K562 (cell line): ENCODE measurements around the gene NAALAD2. TPM values are rescaled to one million over a fixed set of nuclear protein-coding genes. Genes with fewer than 3 reads are reported as not detected.
"Not testable (repeated sequence)": the region's sequence is repeated elsewhere in the genome, so short reads cannot be mapped to it uniquely, and the experiment has no call there.

Experiments used
- ATAC-seq: fragments of 200-7000 bp; cut with Tn5 transposase; 3 replicates; pipeline ENCODE4 v1.9.1; 2020; ENCODE audit warnings: moderate library complexity
- BruUV-seq: library from RNA; stranded (reverse); fragments of 400-500 nt; replicated peaks from 2 replicates; lab custom pipeline; 2021; lab: Mats Ljungman, UMichigan
- CTCF ChIA-PET: fragments of 300-600 bp; formaldehyde crosslinking; extraction: SDS; loops from one replicate; lab custom pipeline; 2021; ENCODE audit warnings: low intra/inter-chr PET ratio; lab: Yijun Ruan, JAX
- POLR2A ChIA-PET: fragments of 300-600, 350-650 bp; sonication (Branson Sonifier 250); formaldehyde crosslinking; extraction: SDS; loops from one replicate; lab custom pipeline; 2021; ENCODE audit warnings: antibody characterized with exemption, inconsistent platforms; lab: Yijun Ruan, JAX
- DNase-seq, 4 experiments: peaks; one replicate each; pipeline versions ENCODE4 v3.0.0 to v3.0.0-alpha.2; 2011 to 2018; ENCODE audit warnings: low spot score in 3 of 4, mixed read lengths in 3 of 4; ENCODE audit errors: extremely low read depth in 1 of 4
- FAIRE-seq: peaks from 2 replicates; lab custom pipeline; 2011; peaks lifted over from hg19 to GRCh38; lab: Jason Lieb, UNC
- H2AFZ ChIP-seq: 2 replicates; pipeline ENCODE4 v1.6.0; 2011; ENCODE audit warnings: low read depth, low read length, control low read depth, inconsistent platforms
- H3K27ac ChIP-seq: fragments of 200-600 bp; 3 replicates; pipeline ENCODE4 v1.8.0; 2011; ENCODE audit warnings: low read depth, mild to moderate bottlenecking, control low read depth, inconsistent platforms, low read length, moderate library complexity, mixed read lengths; ENCODE audit errors: extremely low read depth
- H3K27me3 ChIP-seq, 2 experiments: fragments of 300-600 bp in 1 of 2; 2 replicates in 1 of 2; 3 replicates in 1 of 2; pipeline versions ENCODE4 v1.6.0 to v1.8.0; 2011; ENCODE audit warnings: inconsistent platforms in 2 of 2, low read length in 2 of 2, mild to moderate bottlenecking in 1 of 2, mixed read lengths in 1 of 2, moderate library complexity in 1 of 2; ENCODE audit not compliant: control insufficient read depth in 2 of 2, insufficient read depth in 2 of 2
- H3K36me3 ChIP-seq: fragments of 300-600 bp; 3 replicates; pipeline ENCODE4 v1.8.0; 2011; ENCODE audit warnings: mild to moderate bottlenecking, low read length, inconsistent platforms; ENCODE audit not compliant: control insufficient read depth, insufficient read depth
- H3K4me1 ChIP-seq, 2 experiments: fragments of 200-600 bp in 1 of 2; replicated peaks in 1 of 2; 2 replicates in 1 of 2; 3 replicates in 1 of 2; pipeline versions ENCODE4 v1.5.1 to v1.8.0; 2011; ENCODE audit warnings: inconsistent platforms in 2 of 2, low read length in 2 of 2, mild to moderate bottlenecking in 1 of 2, mixed read lengths in 1 of 2, moderate library complexity in 1 of 2; ENCODE audit not compliant: control insufficient read depth in 2 of 2, insufficient read depth in 2 of 2
- H3K4me2 ChIP-seq: 2 replicates; pipeline ENCODE4 v1.6.1; 2011; ENCODE audit warnings: low read length, control low read depth, inconsistent platforms, mixed read lengths; ENCODE audit not compliant: insufficient read depth
- H3K4me3 ChIP-seq: fragments of 200-600 bp; sonication (generic), shearing (Covaris generic); 2 replicates; pipeline ENCODE4 v1.5.1; 2016; ENCODE audit warnings: control low read depth, inconsistent platforms
- H3K79me2 ChIP-seq: fragments of 200-600 bp; 3 replicates; pipeline ENCODE4 v1.8.0; 2011; ENCODE audit warnings: low read length, inconsistent platforms; ENCODE audit not compliant: control insufficient read depth, insufficient read depth
- H3K9ac ChIP-seq, 2 experiments: 2 replicates each; pipeline versions ENCODE4 v1.6.0 to v1.6.1; 2011; ENCODE audit warnings: low read depth in 2 of 2, low read length in 2 of 2, control low read depth in 1 of 2, inconsistent platforms in 1 of 2, mild to moderate bottlenecking in 1 of 2, mixed read lengths in 1 of 2; ENCODE audit not compliant: insufficient read depth in 1 of 2
- H3K9me1 ChIP-seq: one replicate; pipeline ENCODE4 v1.6.0; 2011; ENCODE audit warnings: inconsistent platforms, mild to moderate bottlenecking, low read length, moderate library complexity; ENCODE audit not compliant: control insufficient read depth, insufficient read depth
- H3K9me3 ChIP-seq: replicated peaks from 2 replicates; pipeline ENCODE4 v1.5.1; 2011; ENCODE audit warnings: low read depth, low read length, inconsistent platforms; ENCODE audit not compliant: control insufficient read depth, insufficient read depth
- H4K20me1 ChIP-seq: replicated peaks from 2 replicates; pipeline ENCODE4 v1.6.1; 2011; ENCODE audit warnings: low read length, inconsistent platforms, mixed read lengths; ENCODE audit not compliant: control insufficient read depth, insufficient read depth
- ARID1B ChIP-seq: fragments of 450-650 bp; IDR thresholded peaks from 2 replicates; pipeline ENCODE4 v1.6.1; 2016; ENCODE audit warnings: antibody characterized with exemption, mild to moderate bottlenecking, inconsistent platforms
- ATF1 ChIP-seq, 2 experiments: fragments of 450-650 bp in 1 of 2; IDR thresholded peaks; 2 replicates each; pipeline ENCODE4 v1.6.1; 2016; ENCODE audit warnings: missing compliant biosample characterization in 1 of 2, missing genetic modification characterization in 1 of 2
- ATF7 ChIP-seq: fragments of 450-650 bp; IDR thresholded peaks from 2 replicates; pipeline ENCODE4 v1.7.1; 2014; ENCODE audit warnings: mild to moderate bottlenecking, moderate library complexity
- CTBP1 ChIP-seq: fragments of 450-650 bp; IDR thresholded peaks from 2 replicates; pipeline ENCODE4 v1.6.1; 2016; ENCODE audit warnings: borderline replicate concordance
- EGR1 ChIP-seq: fragments of 450-650 bp; conservative IDR thresholded peaks from 2 replicates; pipeline ENCODE4 v1.6.1; 2017; ENCODE audit warnings: mild to moderate bottlenecking
- EP400 ChIP-seq: fragments of 450-650 bp; IDR thresholded peaks from 2 replicates; pipeline ENCODE4 v1.6.1; 2017; ENCODE audit warnings: antibody characterized with exemption, mild to moderate bottlenecking, moderate library complexity
- ESRRA ChIP-seq: fragments of 450-650 bp; IDR thresholded peaks from 2 replicates; pipeline ENCODE4 v1.6.1; 2014; ENCODE audit warnings: low read depth, mild to moderate bottlenecking, moderate library complexity, borderline replicate concordance
- L3MBTL2 ChIP-seq: fragments of 450-650 bp; IDR thresholded peaks from 2 replicates; pipeline ENCODE4 v1.6.1; 2016; ENCODE audit warnings: mild to moderate bottlenecking, moderate library complexity
- LEF1 ChIP-seq: fragments of 450-650 bp; IDR thresholded peaks from 2 replicates; pipeline ENCODE4 v1.6.1; 2016; ENCODE audit warnings: mild to moderate bottlenecking
- MNT ChIP-seq, 2 experiments: fragments of 450-650 bp; conservative IDR thresholded peaks; 2 replicates each; pipeline ENCODE4 v1.6.1; 2017; ENCODE audit warnings: mild to moderate bottlenecking in 2 of 2, moderate library complexity in 2 of 2
- NFRKB ChIP-seq: fragments of 450-650 bp; IDR thresholded peaks from 2 replicates; pipeline ENCODE4 v1.6.1; 2016; ENCODE audit warnings: low read depth
- NRF1 ChIP-seq, 2 experiments: fragments of 450-650 bp; IDR thresholded peaks in 1 of 2; conservative IDR thresholded peaks in 1 of 2; 2 replicates each; pipeline ENCODE4 v1.6.1; 2014; ENCODE audit warnings: mild to moderate bottlenecking in 2 of 2
- POLR2G ChIP-seq: fragments of 200-400 bp; formaldehyde crosslinking; IDR thresholded peaks from 2 replicates; pipeline ENCODE4 v1.6.1; 2017; ENCODE audit warnings: low read depth, mild to moderate bottlenecking, antibody characterized with exemption, low read length, moderate library complexity
- SOX6 ChIP-seq: fragments of 450-650 bp; IDR thresholded peaks from 2 replicates; pipeline ENCODE4 v1.6.1; 2014; ENCODE audit warnings: mild to moderate bottlenecking
- SUPT5H ChIP-seq: fragments of 450-650 bp; IDR thresholded peaks from 2 replicates; pipeline ENCODE4 v1.6.1; 2016
- TAF9B ChIP-seq: fragments of 450-650 bp; IDR thresholded peaks from 2 replicates; pipeline ENCODE4 v1.6.1; 2018; ENCODE audit warnings: mild to moderate bottlenecking; ENCODE audit not compliant: partially characterized antibody
- ZNF592 ChIP-seq: fragments of 450-650 bp; IDR thresholded peaks from 2 replicates; pipeline ENCODE4 v1.6.1; 2017; ENCODE audit warnings: antibody characterized with exemption, mild to moderate bottlenecking
- WGBS: fragments of 100-300 bp; shearing (Covaris generic); methylation state at CpG from one replicate; pipeline ENCODE4 v1.1.6; 2016; ENCODE audit warnings: low coverage, mixed read lengths; ENCODE audit not compliant: insufficient coverage; ENCODE audit errors: missing lambda C conversion rate; 5-methylcytosine and 5-hydroxymethylcytosine counted together
- in situ Hi-C: fragments of 300-500 bp; cut with MboI; formaldehyde crosslinking; loops from 4 replicates; pipeline ENCODE4 v1.15.0; 2018; ENCODE audit warnings: inconsistent platforms, mixed read lengths
- intact Hi-C: fragments of 100-400 bp; cut with micrococcal nuclease; formaldehyde crosslinking; loops from 2 replicates; pipeline ENCODE4 v1.14.2; 2022
- polyA plus RNA-seq, 8 experiments: library from polyadenylated mRNA; depleted of rRNA in 4 of 8; stranded (reverse) in 5 of 8; unstranded in 3 of 8; fragments of >200 nt; fragmentation: Nextera tagmentation in 2 of 8; fragmentation: Illumina TruSeq in 1 of 8; extraction: Ambion mirVana in 2 of 8; extraction: Trizol in 1 of 8; gene quantifications; 2 replicates each; pipeline versions ENCODE4 v1.2.1 to v1.2.3, GENCODE V29; 2011 to 2014; ENCODE audit warnings: inconsistent platforms in 1 of 8, missing spikeins in 1 of 8
- total RNA-seq, 7 experiments: library from RNA; depleted of rRNA in 6 of 7; stranded (reverse); fragments of >200 nt in 6 of 7; fragmentation: Illumina TruSeq in 2 of 7; extraction: Trizol in 2 of 7; gene quantifications; 2 replicates each; pipeline versions ENCODE4 v1.2.1 to v1.2.3, GENCODE V29; 2011 to 2021; ENCODE audit warnings: low replicate concordance in 1 of 7

NAALAD2 gene
- total and polyA plus RNA-seq, 9 of the 15 experiments (the other 6 are each of a cell fraction or from before 2014, with no cell fraction given), result 0.05 to 0.24 (median 0.12) TPM

- Histone ChIP-seq H2AFZ (peak overlapping the region; percentile 97), H3K27ac (peak overlapping the region; percentile 65; the same call in 2 of the 3 replicates), H3K4me2 (peak overlapping the region; percentile 81), H3K4me3 (peak overlapping the region; percentile 28), H3K9ac (peak overlapping the region; percentile 49 to 70), H3K4me1 (peaks cover 8 to 23% of the 10 kb centered on the region in 2 experiments; a peak in 4 of 5 replicates)
- H3K27me3 ChIP-seq; in situ Hi-C loops; H3K79me2 ChIP-seq; FAIRE-seq; H3K9me1 ChIP-seq; H3K36me3 ChIP-seq; H4K20me1 ChIP-seq; H3K9me3 ChIP-seq; BruUV-seq; TF ChIP-seq ATF1 (CRISPR knock-in tag; IDR thresholded peaks at IDR 0.05): not testable (repeated sequence)
- WGBS, result 29% methylated on average over 17 of the region's 20 CpGs
- intact Hi-C loops, result loop anchor here (2.0 kb wide), 1 partner anchor 17 kb away; the partner anchor contains the start of gene CHORDC1
- peak in 1 of 4 experiments; percentile 52 for DNase-seq
- CTCF ChIA-PET, result interaction anchor here (0.6 kb wide), 1 partner anchor 13 kb away, joined by 3 read pairs; no protein-coding TSS in a partner anchor
- peak; percentile 17 for ATAC-seq
- POLR2A ChIA-PET, result interaction anchor here (1.0 kb wide), 1 partner anchor 20 kb away, joined by 4 read pairs; no protein-coding TSS in a partner anchor
- TF ChIP-seq LEF1 (peak; percentile 72), NRF1 (conservative IDR thresholded peaks at IDR 0.05 in 1 of 2, IDR thresholded peaks at IDR 0.05 in 1 of 2) (peak in 1 of 2 experiments; percentile 46; a peak in 2 of 4 replicates), CTBP1 (peak; percentile 63; the same call in 1 of the 2 replicates), POLR2G (peak; percentile 35; the same call in 1 of the 2 replicates), ATF7 (peak; percentile 37; the same call in 1 of the 2 replicates), NFRKB (peak; percentile 68; the same call in 1 of the 2 replicates), MNT (conservative IDR thresholded peaks at IDR 0.05) (peak; percentile 46 to 58; a peak in 3 of 4 replicates), TAF9B (peak; percentile 35), ZNF592 (0 out of 2 replicates have a peak, but pooled peaks have one; percentile 49), SUPT5H (0 out of 2 replicates have a peak, but pooled peaks have one; percentile 27), ARID1B (peak; percentile 46; the same call in 1 of the 2 replicates), EGR1 (peak; percentile 88), ATF1 (tag; IDR thresholded peaks at IDR 0.05) (0 out of 2 replicates have a peak, but pooled peaks have one; percentile 18), ESRRA (0 out of 2 replicates have a peak, but pooled peaks have one; percentile 9), L3MBTL2 (peak; percentile 80), EP400 (peak; percentile 59), SOX6 (peak; percentile 39; the same call in 1 of the 2 replicates)
Measured at GRCh38 chr11:90239967-90240636, 105.6 kb downstream of the NAALAD2 start.
